ENCODE data around the gene PITPNC1. TPM values are rescaled to one million over a fixed set of nuclear protein-coding genes. Genes with fewer than 3 reads are reported as not detected.

Gene PITPNC1
- total RNA-seq, 2 donors from 2014 or later: 10.8 to 20.4 TPM

GRCh38 chr17:67619555-67619954 lies 242.5 kb downstream of the PITPNC1 start:
- TF ChIP-seq CTCF (IDR thresholded peaks at IDR 0.05): no peak
- no peaks in the 10 kb centered on the region for H3K4me1 ChIP-seq
- no peaks in the 10 kb centered on the region for H3K36me3 ChIP-seq
- H3K4me3 ChIP-seq: no peak overlapping the region
- no peak for DNase-seq
- no peaks in the 10 kb centered on the region for H3K27me3 ChIP-seq
- no peak overlapping the region for H3K27ac ChIP-seq
- H3K9me3 ChIP-seq: no peaks in the 10 kb centered on the region
- intact Hi-C loops (cut with DNase I): no loop called here
- H3K9ac ChIP-seq (ENCODE audit: low read depth in 2 of 2, low read length in 2 of 2): no peak overlapping the region

- no peak for DNase-seq
- H3K4me3 ChIP-seq: no peak overlapping the region
- H3K4me1 ChIP-seq: no peaks in the 10 kb centered on the region
- H3K9me3 ChIP-seq: no peaks in the 10 kb centered on the region
- no peak overlapping the region for H3K27ac ChIP-seq
- H3K27me3 ChIP-seq: no peaks in the 10 kb centered on the region
- no peak overlapping the region for H3K9ac ChIP-seq (ENCODE audit: low read depth in 2 of 2, low read length in 2 of 2)
- intact Hi-C loops (cut with DNase I): no loop called here
- no peaks in the 10 kb centered on the region for H3K36me3 ChIP-seq
- TF ChIP-seq CTCF (IDR thresholded peaks at IDR 0.05): no peak
Observed at GRCh38 chr17:67620088-67620487, 243.0 kb downstream of the PITPNC1 start.

- no peaks in the 10 kb centered on the region for H3K27me3 ChIP-seq
- intact Hi-C loops (cut with DNase I): no loop called here
- H3K27ac ChIP-seq: no peak overlapping the region
- H3K4me1 ChIP-seq: no peaks in the 10 kb centered on the region
- H3K4me3 ChIP-seq: no peak overlapping the region
- no peaks in the 10 kb centered on the region for H3K36me3 ChIP-seq
- no peaks in the 10 kb centered on the region for H3K9me3 ChIP-seq
- TF ChIP-seq CTCF (IDR thresholded peaks at IDR 0.05): no peak
- DNase-seq: no peak
- no peak overlapping the region for H3K9ac ChIP-seq (ENCODE audit: low read depth in 2 of 2, low read length in 2 of 2)
Observed at GRCh38 chr17:67620636-67621035, 243.6 kb downstream of the PITPNC1 start.

- no peak for DNase-seq
- Histone ChIP-seq H3K4me1 (no peaks in the 10 kb centered on the region), H3K27ac (no peak overlapping the region), H3K36me3 (no peaks in the 10 kb centered on the region), H3K9me3 (no peaks in the 10 kb centered on the region), H3K27me3 (no peaks in the 10 kb centered on the region), H3K9ac (ENCODE audit: low read depth in 2 of 2, low read length in 2 of 2) (no peak overlapping the region), H3K4me3 (no peak overlapping the region)
- TF ChIP-seq CTCF (IDR thresholded peaks at IDR 0.05): no peak
- intact Hi-C loops (cut with DNase I): no loop called here
Observed at GRCh38 chr17:67623767-67624166, 246.7 kb downstream of the PITPNC1 start.

DNA sequence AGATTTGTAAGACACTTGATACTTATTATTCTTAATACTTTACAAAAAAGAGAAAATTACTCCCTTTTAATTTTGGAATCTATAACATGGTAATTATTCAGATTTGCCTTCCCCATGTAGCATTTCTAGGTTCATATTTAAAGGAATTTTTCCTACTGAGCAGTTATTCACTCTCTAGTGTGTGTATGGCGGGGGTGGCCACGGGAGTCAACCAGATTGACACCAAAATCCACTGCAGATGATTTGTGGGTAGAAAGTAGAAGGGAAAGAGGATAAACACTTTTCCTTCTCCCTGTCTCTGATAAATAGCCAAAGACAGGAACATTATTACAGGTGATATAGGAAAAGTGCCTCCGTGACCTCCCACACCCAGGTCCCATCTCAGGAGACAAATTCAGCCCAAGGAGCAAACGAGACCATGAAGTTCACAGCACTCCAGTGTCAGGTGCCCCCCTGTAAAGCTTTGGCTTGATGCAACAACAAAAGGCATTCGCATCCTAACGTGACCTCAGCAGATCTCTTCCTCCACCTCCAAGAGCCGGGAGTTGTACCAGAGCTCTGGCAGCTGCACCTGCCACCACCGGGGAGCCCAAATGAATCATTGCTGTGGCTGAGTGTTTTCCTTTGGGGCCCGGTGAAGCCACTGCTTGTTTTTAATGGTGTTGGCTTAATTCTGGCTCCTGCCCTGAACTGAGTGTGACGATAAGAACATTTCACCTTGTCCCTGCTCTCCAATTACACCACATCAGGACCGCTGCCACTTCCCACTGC lies 248.0 kb downstream of the PITPNC1 start:
- Histone ChIP-seq H3K9ac (ENCODE audit: low read depth in 2 of 2, low read length in 2 of 2) (no peak overlapping the region), H3K9me3 (no peaks in the 10 kb centered on the region), H3K36me3 (no peaks in the 10 kb centered on the region), H3K4me3 (no peak overlapping the region), H3K4me1 (no peaks in the 10 kb centered on the region), H3K27me3 (no peaks in the 10 kb centered on the region), H3K27ac (no peak overlapping the region)
- intact Hi-C loops (cut with DNase I): no loop called here
- TF ChIP-seq CTCF (IDR thresholded peaks at IDR 0.05): no peak
- DNase-seq: no peak

Measured in colonic mucosa (tissue), 4 donors.